ENCODE measurements around the gene SRL. TPM values are rescaled to one million over a fixed set of nuclear protein-coding genes. Genes with fewer than 3 reads are reported as not detected.
A peak's percentile ranks its signal among the peaks of the same experiment; 100 is the strongest.
"Not testable (repeated sequence)": the region's sequence is repeated elsewhere in the genome, so short reads cannot be mapped to it uniquely, and the experiment has no call there.

SRL gene
- total and polyA plus RNA-seq, 5 experiments from 2014 or later: not detected

DNA sequence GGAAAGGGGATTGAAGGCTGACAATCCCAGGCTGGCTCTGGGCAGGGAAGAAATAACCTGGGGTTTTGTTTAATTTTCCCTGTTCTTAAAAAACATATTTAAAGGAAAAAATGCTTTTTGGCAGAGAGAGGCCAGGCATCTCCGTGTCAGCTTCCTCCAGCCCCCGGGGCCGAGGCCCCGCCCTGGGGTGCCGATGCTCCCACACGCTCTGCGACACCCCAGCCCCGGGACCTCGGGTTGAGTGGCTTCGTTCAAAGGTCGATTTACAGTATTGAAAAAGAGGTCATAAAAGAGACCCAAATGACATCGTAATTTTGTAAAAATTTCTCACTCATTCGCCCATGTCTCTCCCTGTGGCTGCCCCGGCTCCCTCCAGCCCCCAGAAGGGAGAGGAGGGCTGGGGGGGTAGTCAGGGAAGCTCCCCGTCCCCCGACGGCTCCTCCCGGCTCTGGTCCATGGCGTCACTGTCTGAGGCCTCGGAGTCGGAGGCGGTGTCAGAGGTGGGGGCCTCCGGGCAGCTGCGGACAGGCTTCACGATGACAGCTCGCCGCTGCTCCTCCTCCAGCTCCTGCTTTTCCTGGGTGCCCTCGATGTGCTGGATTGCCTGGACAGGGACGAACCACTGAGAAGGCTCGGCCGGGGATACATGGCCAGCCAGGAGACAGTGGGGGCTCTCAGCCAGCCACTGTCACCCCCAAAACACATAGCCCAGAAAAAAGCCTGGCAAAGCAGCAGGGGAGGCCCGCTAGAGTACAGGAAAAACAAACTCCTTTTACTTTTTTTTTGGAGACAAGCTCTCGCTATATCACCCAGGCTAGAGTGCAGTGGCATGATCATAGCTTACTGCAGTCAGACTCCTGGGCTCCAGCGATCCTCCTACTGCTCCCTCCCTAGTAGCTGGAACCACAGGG is 16.0 kb upstream of the SRL start:
- peaks cover 5 to 12% (median 9%) of the 10 kb centered on the region in 4 donors for H3K4me1 Mint-ChIP-seq
- no peaks in the 10 kb centered on the region for H3K9me3 Mint-ChIP-seq
- POLR2A ChIA-PET: interaction anchor here (6.9 kb wide), 1 partner anchor 14 kb away, joined by 98 read pairs; the partner anchor contains the start of gene TFAP4
- ATAC-seq: no peak
- H3K36me3 Mint-ChIP-seq: peaks cover 0 to 46% (median 9%) of the 10 kb centered on the region in 3 donors
- H3K27ac Mint-ChIP-seq: no peak overlapping the region
- no peaks in the 10 kb centered on the region for H3K27me3 Mint-ChIP-seq
- H3K4me3 Mint-ChIP-seq: no peak overlapping the region
- no peak for DNase-seq

DNA sequence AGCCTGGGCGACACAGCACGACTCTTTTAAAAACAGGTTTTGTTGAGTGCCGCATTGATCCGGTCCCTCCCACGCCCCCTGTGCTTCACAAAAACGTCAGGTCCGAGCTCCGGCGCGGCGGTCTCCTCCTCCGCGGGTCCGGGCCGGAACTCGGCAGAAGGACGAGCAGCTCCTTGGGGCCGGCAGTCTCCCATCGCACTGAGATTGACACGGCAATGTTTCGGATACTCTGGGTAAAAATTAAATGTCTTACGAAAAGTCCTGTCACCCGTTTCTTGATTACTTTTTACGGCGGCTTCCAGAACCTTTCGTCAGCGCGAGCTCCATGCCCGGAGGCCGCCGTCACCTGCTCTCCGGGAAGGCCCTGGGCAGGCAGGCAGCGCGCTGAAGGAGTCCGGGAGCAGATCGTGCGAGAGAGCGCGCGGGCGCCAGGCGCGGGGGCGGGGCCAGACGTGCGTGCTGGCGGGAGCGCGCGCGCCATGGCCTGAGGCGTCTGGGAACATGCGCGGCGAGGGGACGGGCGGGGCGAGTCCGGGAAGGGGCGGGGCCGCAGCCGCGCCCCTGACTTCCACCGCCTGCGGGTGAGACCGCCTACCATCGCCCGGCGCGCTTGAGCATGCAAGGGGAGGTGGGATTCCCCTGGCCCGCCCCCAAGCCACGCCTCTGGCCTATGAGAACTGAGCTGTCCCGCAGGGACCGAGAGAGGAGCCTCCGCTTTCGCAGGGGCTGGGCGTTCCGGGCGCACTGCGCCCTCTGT is 11.7 kb upstream of the SRL start:
- Mint-ChIP-seq H3K9me3 (no peaks in the 10 kb centered on the region), H3K27me3 (no peaks in the 10 kb centered on the region), H3K27ac (peak overlapping the region; percentile 88 to 99 (median 97)), H3K36me3 (peaks cover 0 to 19% (median 0%) of the 10 kb centered on the region in 3 donors), H3K4me3 (peak overlapping the region; percentile 91 to 97 (median 95)), H3K4me1 (peaks cover 3 to 18% (median 7%) of the 10 kb centered on the region in 4 donors)
- ATAC-seq (peak; percentile 96), DNase-seq (peak; percentile 94 to 100 (median 100))
- POLR2A ChIA-PET: interaction anchor here (0.6 to 6.9 kb wide), 19 partner anchors 9 to 1095 kb away, joined by 3 to 98 read pairs (median 3); partner anchors contain the start of genes ADCY9, CREBBP, SLX4 and TFAP4

DNA sequence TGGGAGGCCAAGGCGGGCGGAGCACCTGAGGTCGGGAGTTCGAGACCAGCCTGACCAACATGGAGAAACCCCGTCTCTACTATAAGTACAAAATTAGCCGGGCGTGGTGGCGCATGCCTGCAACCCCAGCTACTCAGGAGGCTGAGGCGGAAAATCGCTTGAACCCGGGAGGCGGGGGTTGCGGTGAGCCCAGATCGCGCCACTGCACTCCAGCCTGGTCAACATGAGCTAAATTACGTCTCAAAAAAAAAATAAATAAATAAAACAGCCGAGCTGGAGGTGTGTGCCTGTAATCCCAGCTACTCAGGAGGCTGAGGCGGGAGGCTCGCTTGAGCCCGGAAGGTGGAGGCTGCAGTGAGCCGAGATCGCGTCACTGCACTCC is 11.1 kb upstream of the SRL start:
- not testable (repeated sequence) for H3K27me3 Mint-ChIP-seq, H3K9me3 Mint-ChIP-seq, DNase-seq, ATAC-seq
- Mint-ChIP-seq H3K4me3 (peak overlapping the region; percentile 91 to 97 (median 95)), H3K4me1 (peaks cover 3 to 18% (median 7%) of the 10 kb centered on the region in 4 donors), H3K27ac (peak overlapping the region; percentile 88 to 99 (median 97)), H3K36me3 (peaks cover 0 to 13% (median 0%) of the 10 kb centered on the region in 3 donors)
- POLR2A ChIA-PET: interaction anchor here (0.6 to 6.9 kb wide), 12 partner anchors 19 to 641 kb away, joined by 3 to 98 read pairs (median 4); partner anchors contain the start of genes ADCY9, SLX4 and TFAP4

DNA sequence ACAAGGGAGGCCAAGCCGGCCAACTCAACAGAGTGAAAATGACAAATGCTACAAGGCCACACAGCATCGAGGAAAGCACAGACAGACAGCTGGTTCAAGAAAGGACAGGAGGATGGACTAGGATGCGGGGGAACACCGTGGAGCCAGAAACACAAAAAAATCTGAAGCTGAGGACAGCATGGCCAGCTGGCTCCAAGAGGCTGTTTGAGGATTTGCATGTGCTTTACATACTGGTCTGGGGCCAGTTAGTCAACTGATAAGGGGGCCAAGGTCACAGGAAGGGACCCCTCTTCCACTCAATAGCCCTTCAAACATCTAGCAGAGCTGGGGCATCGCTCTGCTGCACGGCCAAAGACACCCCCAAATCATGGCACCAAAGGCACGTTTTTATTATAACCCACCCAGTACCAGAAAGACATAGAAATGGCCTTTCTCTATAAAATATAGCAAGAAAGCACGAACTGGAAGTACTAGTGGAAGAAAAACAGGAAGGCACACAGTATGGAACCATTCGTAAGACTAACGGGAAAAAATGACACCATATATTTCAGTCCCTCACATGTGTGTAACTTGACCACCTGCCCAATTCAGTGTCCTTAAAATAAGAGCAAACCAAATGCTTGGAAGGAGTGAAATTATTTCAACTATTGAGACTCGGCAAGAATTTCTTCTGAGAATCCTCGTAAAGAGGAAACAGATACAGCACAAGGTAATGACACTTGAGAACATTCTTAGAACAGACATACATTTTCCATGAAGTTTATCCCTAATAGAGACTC is 7.8 kb upstream of the SRL start:
- Mint-ChIP-seq H3K27ac (peak overlapping the region in 2 of 10 donors; percentile 14 to 86), H3K9me3 (no peaks in the 10 kb centered on the region), H3K27me3 (no peaks in the 10 kb centered on the region), H3K4me3 (peak overlapping the region in 1 of 10 donors; percentile 18), H3K36me3 (peaks cover 0 to 2% (median 0%) of the 10 kb centered on the region in 3 donors), H3K4me1 (peaks cover 9 to 27% (median 17%) of the 10 kb centered on the region in 4 donors)
- POLR2A ChIA-PET: no interaction called here
- DNase-seq (no peak), ATAC-seq (no peak)

DNA sequence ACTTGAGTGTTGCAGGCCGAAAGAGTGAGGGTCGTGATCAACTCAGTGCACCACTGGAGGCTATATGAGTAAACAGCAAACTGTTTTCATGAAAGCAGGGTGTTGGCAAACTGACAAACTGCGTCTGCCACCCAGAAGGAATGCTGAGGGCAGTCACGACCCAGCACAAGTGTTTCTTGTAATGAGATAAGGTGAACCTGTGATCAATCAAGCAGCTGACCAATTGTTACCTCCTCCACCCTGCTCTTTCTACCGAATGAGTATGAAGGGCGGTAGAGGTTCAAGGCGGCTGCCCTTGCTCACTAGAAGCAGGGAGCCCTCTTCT is 5.5 kb upstream of the SRL start:
- Mint-ChIP-seq H3K9me3 (no peaks in the 10 kb centered on the region), H3K4me1 (peaks cover 6 to 22% (median 11%) of the 10 kb centered on the region in 4 donors)

DNA sequence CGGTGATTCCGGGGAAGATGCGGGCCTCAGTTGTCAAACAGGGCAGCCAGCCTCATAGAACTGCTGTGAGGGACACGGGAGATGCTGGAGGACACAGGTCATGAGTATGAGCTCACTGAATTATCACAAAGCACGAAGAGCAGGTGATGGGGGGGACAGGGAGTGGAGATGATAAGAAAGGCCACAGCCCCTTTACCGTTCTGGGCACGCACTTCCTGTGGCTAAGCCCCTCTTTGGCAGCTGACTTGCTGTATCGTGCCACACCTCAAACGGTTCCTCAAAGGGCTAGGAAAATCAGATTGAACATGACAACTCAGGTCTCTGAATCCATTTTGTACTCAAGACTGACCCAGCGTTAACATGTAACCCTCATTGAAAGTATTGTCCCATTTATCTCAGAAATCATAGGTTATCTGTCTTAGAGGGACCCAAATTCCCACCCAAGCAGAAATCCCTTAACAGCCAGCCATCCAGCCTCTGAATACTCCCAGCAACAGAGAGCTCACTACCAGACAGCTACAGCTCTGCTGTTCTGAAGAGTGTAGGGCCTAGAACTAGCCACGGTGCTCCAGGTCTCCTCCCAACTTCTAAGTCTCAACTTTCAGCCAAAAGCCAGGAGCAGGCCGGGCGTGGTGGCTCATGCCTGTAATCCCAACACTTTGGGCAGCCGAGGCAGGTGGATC is 5.0 kb upstream of the SRL start:
- peak; percentile 41 to 80 for ATAC-seq
- POLR2A ChIA-PET: interaction anchor here (0.6 kb wide), 2 partner anchors 26 to 92 kb away, joined by 3 to 5 read pairs; partner anchors contain the start of gene TFAP4
- peak in 1 of 10 donors; percentile 22 for DNase-seq
- Mint-ChIP-seq H3K36me3 (peaks cover 0 to 2% (median 0%) of the 10 kb centered on the region in 3 donors), H3K9me3 (no peaks in the 10 kb centered on the region), H3K27ac (peak overlapping the region in 7 of 10 donors; percentile 11 to 85 (median 40)), H3K4me3 (no peak overlapping the region), H3K4me1 (peaks cover 6 to 21% (median 11%) of the 10 kb centered on the region in 4 donors), H3K27me3 (no peaks in the 10 kb centered on the region)

More for the DNA sequence above, 5.5 kb upstream of the SRL start:
- POLR2A ChIA-PET: no interaction called here
- ATAC-seq (no peak), DNase-seq (no peak)
- Mint-ChIP-seq H3K4me3 (no peak overlapping the region), H3K27me3 (no peaks in the 10 kb centered on the region), H3K27ac (peak overlapping the region in 2 of 10 donors; percentile 62 to 72), H3K36me3 (peaks cover 0 to 2% (median 0%) of the 10 kb centered on the region in 3 donors)

DNA sequence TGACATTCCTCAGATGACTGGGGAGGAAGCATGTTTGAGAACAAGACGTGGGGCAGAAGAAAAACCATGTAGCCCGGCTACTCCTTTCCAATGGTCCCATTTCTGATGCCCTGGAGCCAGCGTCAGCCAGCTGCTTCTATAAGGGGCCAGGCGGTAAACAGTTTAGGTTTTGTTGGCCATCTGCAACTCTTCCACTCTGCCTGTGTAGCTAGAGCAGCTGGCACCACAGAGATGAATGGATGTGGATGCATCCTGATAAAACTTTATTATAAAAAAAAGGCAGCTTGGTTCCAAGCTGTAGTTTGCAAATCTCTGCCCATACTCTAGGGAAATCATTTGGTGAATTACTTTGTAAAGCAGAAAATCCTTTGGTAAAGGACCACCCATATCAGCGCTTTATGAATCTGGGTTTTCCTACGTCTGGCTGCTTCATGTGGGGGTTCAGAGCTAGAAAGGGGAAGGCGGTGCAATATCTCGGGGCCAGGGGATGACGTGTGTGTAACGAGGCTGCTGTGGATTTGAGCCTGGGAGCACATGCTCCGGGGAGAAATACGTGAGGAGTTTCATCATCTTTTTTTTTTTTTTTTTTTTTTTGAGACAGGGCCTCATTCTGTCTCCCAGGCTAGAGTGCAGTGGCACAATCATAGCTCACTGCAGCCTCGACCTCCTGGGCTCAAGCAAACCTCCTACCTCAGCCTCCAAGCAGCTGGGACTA is 3.4 kb upstream of the SRL start:
- H3K27ac Mint-ChIP-seq: peak overlapping the region in 1 of 10 donors; percentile 75
- DNase-seq: no peak
- POLR2A ChIA-PET: interaction anchor here (0.7 to 1.4 kb wide), 2 partner anchors 9 to 335 kb away, joined by 3 to 5 read pairs; no protein-coding TSS in a partner anchor
- H3K27me3 Mint-ChIP-seq: no peaks in the 10 kb centered on the region
- no peak for ATAC-seq
- H3K4me1 Mint-ChIP-seq: peaks cover 6 to 18% (median 11%) of the 10 kb centered on the region in 4 donors
- H3K36me3 Mint-ChIP-seq: peaks cover 0 to 2% (median 0%) of the 10 kb centered on the region in 3 donors
- H3K4me3 Mint-ChIP-seq: no peak overlapping the region
- H3K9me3 Mint-ChIP-seq: no peaks in the 10 kb centered on the region

DNA sequence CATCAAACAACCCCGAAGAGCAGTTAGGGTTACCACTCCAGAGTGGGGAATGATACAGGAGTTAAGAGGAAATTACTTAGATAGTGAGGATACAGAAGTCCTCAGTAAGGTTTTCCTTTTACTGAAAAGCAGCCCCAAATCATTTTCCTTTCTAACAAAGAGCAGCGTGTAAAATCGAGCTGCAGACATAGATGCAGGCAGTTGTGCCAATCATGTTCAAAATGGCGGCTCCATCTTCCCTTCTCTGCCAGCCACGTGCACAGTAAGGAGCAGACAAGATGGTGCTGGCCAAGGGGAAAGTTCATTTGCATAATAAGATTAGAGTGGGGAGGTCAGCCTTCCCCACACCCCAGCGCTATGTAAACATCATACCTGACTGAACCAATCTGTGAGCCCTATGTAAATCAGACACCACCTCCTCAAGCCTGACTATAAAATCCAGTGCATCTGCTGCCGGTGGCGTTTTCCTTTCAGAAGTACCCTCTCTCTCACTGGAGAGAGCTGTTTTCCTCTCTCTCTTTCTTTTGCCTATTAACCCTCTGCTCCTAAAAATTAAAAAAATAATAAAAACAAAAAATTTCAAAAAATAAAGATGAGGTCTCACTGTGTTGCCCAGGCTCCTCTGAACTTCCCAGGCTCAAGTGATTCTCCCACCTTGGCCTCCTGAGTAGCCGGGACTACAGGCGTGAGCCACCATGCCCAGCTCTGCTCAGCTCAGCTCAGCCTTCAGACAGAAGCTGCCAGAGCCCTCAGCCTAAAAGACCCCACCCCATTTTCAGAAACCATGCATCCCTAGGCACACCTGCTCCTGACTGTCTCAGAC is 2.6 kb upstream of the SRL start:
- POLR2A ChIA-PET: interaction anchor here (0.7 to 1.4 kb wide), 2 partner anchors 10 to 336 kb away, joined by 3 to 5 read pairs; no protein-coding TSS in a partner anchor
- Mint-ChIP-seq H3K4me1 (peaks cover 6 to 15% (median 9%) of the 10 kb centered on the region in 4 donors), H3K4me3 (no peak overlapping the region), H3K27me3 (no peaks in the 10 kb centered on the region), H3K36me3 (no peaks in the 10 kb centered on the region), H3K9me3 (no peaks in the 10 kb centered on the region), H3K27ac (peak overlapping the region in 3 of 10 donors; percentile 7 to 75 (median 11))
- DNase-seq (no peak), ATAC-seq (no peak)

DNA sequence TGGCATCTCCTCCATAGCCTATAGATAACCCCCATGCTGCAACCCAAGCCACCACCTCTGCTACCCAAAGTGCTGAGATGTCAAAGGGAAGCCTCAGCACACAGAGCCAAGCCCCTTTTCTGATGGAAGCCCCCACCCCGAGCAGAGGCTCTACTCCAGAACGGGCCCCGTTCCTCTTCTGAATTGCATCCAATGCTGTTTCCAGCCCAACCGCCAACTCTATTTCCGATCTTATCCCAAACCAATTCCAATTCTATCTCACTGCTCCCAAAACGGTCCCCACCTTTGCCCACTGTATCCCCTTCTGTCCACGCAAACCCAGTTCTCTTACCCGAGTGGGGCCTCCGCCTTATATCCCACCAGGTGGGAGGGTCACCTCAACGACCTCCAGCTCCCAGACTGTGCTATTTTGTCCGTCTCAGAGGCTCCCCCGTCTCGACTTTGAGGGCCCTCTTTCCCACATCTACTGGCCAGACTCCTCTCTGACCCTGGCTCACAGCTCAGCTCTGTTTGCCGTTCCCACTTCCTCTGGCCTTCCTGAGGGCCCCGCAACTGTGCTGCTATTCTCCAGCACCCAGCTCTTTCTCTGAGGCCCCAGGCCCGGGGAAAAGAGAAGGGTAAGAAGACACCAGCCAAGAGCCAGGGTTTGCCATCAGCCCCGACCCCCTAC is 487 bp downstream of the SRL start:
- Mint-ChIP-seq H3K36me3 (no peaks in the 10 kb centered on the region), H3K9me3 (peaks cover 0 to 1% (median 0%) of the 10 kb centered on the region in 9 donors), H3K27me3 (peaks cover 5 to 19% (median 9%) of the 10 kb centered on the region in 5 donors), H3K4me3 (no peak overlapping the region), H3K4me1 (peaks cover 0 to 8% (median 4%) of the 10 kb centered on the region in 4 donors), H3K27ac (peak overlapping the region in 1 of 10 donors; percentile 48)
- ATAC-seq (no peak), DNase-seq (no peak)
- POLR2A ChIA-PET: no interaction called here

DNA sequence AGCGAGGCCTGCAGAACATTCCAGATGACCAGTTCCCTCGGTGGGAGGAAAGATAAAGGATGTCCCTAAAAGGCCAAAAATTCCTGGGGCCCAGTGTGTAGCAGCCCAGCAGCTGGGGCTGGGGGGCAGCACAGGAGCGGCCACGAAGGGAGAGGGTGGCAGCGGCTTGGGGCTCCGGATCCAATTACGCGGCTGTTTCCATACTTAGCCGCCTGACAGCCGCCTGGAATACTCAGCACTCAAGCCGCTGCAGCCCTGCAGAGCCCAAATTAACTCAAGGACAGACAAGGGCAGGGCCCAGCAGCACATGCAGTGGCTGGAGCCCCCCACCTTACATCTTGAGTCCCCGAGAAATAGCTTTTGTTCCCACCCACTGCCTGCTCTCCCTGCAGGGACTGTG is 1.3 kb downstream of the SRL start:
- POLR2A ChIA-PET: no interaction called here
- H3K4me1 Mint-ChIP-seq: peaks cover 0 to 6% (median 0%) of the 10 kb centered on the region in 4 donors
- ATAC-seq (no peak), DNase-seq (no peak)
- no peaks in the 10 kb centered on the region for H3K36me3 Mint-ChIP-seq
- H3K27me3 Mint-ChIP-seq: peaks cover 7 to 25% (median 14%) of the 10 kb centered on the region in 5 donors
- peaks cover 0 to 1% (median 0%) of the 10 kb centered on the region in 9 donors for H3K9me3 Mint-ChIP-seq
- no peak overlapping the region for H3K4me3 Mint-ChIP-seq
- no peak overlapping the region for H3K27ac Mint-ChIP-seq
